T47D (cell line): ENCODE data around the gene PPP2R3B.

Experiments used
- DNase-seq, 2 experiments: peaks; one replicate each; pipeline versions ENCODE4 v3.0.0 to v3.0.0-alpha.2; 2011 to 2012; ENCODE audit warnings: low read depth in 1 of 2, low spot score in 1 of 2
- JUND ChIP-seq: IDR thresholded peaks from 2 replicates; pipeline ENCODE4 v1.6.1; 2012; ENCODE audit warnings: low read depth
- in situ Hi-C: cut with HindIII; loops from 2 replicates; pipeline ENCODE4 v1.10.0; 2016; ENCODE audit warnings: low sequenced_read_pairs, low pct_unique_long_range_greater_than_20kb

PPP2R3B gene

GRCh38 chrX:361231-362145 is 25.2 kb downstream of the PPP2R3B start:
- TF ChIP-seq JUND = no peak
- no peak for DNase-seq
- in situ Hi-C loops = no loop called here

- no peak for DNase-seq
- no peak for TF ChIP-seq JUND
- in situ Hi-C loops = no loop called here
Measured at GRCh38 chrX:360496-361150, 26.1 kb downstream of the PPP2R3B start.

- no peak for DNase-seq
- no peak for TF ChIP-seq JUND
- in situ Hi-C loops = no loop called here
Measured at GRCh38 chrX:358651-359143, 28.0 kb downstream of the PPP2R3B start.

- TF ChIP-seq JUND = no peak
- in situ Hi-C loops = no loop called here
- no peak for DNase-seq
Measured at GRCh38 chrX:357693-358471, 28.8 kb downstream of the PPP2R3B start.

- in situ Hi-C loops = no loop called here
- no peak for TF ChIP-seq JUND
- DNase-seq = no peak
Measured at GRCh38 chrX:357035-357692, 29.5 kb downstream of the PPP2R3B start.

GRCh38 chrX:356385-357034 is 30.2 kb downstream of the PPP2R3B start:
- DNase-seq = no peak
- in situ Hi-C loops = no loop called here
- no peak for TF ChIP-seq JUND

- in situ Hi-C loops = no loop called here
- DNase-seq = no peak
- TF ChIP-seq JUND = no peak
Measured at GRCh38 chrX:355329-356050, 31.2 kb downstream of the PPP2R3B start.

GRCh38 chrX:353566-354535 is 32.9 kb downstream of the PPP2R3B start:
- DNase-seq = no peak
- in situ Hi-C loops = no loop called here
- no peak for TF ChIP-seq JUND

- in situ Hi-C loops = no loop called here
- TF ChIP-seq JUND = no peak
- DNase-seq = no peak
Measured at GRCh38 chrX:352582-353314, 34.0 kb downstream of the PPP2R3B start.

GRCh38 chrX:352181-352580 is 34.5 kb downstream of the PPP2R3B start:
- no peak for TF ChIP-seq JUND
- no peak for DNase-seq
- in situ Hi-C loops = no loop called here
